ENCODE data around the gene SIN3A.
"Not testable (repeated sequence)": the region's sequence is repeated elsewhere in the genome, so short reads cannot be mapped to it uniquely, and the experiment has no call there.

GRCh38 chr15:75483556-75483955 lies 32.1 kb upstream of the SIN3A start:
- TF ChIP-seq EZH2phosphoT487 (IDR thresholded peaks at IDR 0.05; ENCODE audit: borderline replicate concordance); CTCF (conservative IDR thresholded peaks at IDR 0.05; ENCODE audit: low read length): not testable (repeated sequence)

Measured in Loucy (cell line).